K562 (cell line): Measurements from ENCODE around the gene DUOX2. TPM values are rescaled to one million over a fixed set of nuclear protein-coding genes. Genes with fewer than 3 reads are reported as not detected.

Experiments
- BRD4 ChIP-seq: fragments of 200-600 bp; sonication (generic); IDR thresholded peaks from 2 replicates; pipeline ENCODE4 v1.6.1; 2017; ENCODE audit warnings: inconsistent platforms
- CBX5 ChIP-seq: IDR thresholded peaks from 2 replicates; pipeline ENCODE4 v1.6.1; 2014; ENCODE audit warnings: low read depth, borderline replicate concordance
- FOXK1 ChIP-seq: sonication (generic); formaldehyde crosslinking; IDR thresholded peaks from 2 replicates; pipeline ENCODE4 v1.8.0; 2022; ENCODE audit warnings: missing genetic modification reagents, mild to moderate bottlenecking, borderline replicate concordance
- GATA2 ChIP-seq: sonication (generic); formaldehyde crosslinking; IDR thresholded peaks from 2 replicates; pipeline ENCODE4 v1.4.0; 2020; ENCODE audit warnings: mild to moderate bottlenecking, missing genetic modification reagents
- HDAC6 ChIP-seq: IDR thresholded peaks from 2 replicates; pipeline ENCODE4 v1.6.1; 2012; ENCODE audit warnings: low read depth, mild to moderate bottlenecking, control low read depth, inconsistent platforms, low read length, moderate library complexity
- HEY1 ChIP-seq: fragments of 250-450 bp; sonication (Bioruptor Pico); IDR thresholded peaks from 2 replicates; pipeline ENCODE4 v1.5.0; 2020; ENCODE audit warnings: mild to moderate bottlenecking, moderate library complexity, borderline replicate concordance
- KLF1 ChIP-seq: fragments of 450-650 bp; IDR thresholded peaks from 2 replicates; pipeline ENCODE4 v1.6.1; 2016; ENCODE audit warnings: missing genetic modification characterization, missing compliant biosample characterization
- MBD2 ChIP-seq: sonication (generic); IDR thresholded peaks from 2 replicates; pipeline ENCODE4 v1.6.1; 2016; ENCODE audit warnings: low read depth, borderline replicate concordance
- NRF1 ChIP-seq, 2 experiments: fragments of 450-650 bp; IDR thresholded peaks in 1 of 2; conservative IDR thresholded peaks in 1 of 2; 2 replicates each; pipeline ENCODE4 v1.6.1; 2014; ENCODE audit warnings: mild to moderate bottlenecking in 2 of 2
- POLR2H ChIP-seq: IDR thresholded peaks from 2 replicates; pipeline ENCODE4 v1.6.1; 2016; ENCODE audit warnings: missing genetic modification characterization, low read depth, mild to moderate bottlenecking, control low read depth, missing compliant biosample characterization, moderate library complexity
- RBM22 ChIP-seq: fragments of 200-400 bp; formaldehyde crosslinking; IDR thresholded peaks from 2 replicates; pipeline ENCODE4 v1.6.1; 2018; ENCODE audit warnings: low read length, low read depth; ENCODE audit not compliant: poor library complexity, severe bottlenecking
- SAFB2 ChIP-seq: fragments of 200-400 bp; formaldehyde crosslinking; IDR thresholded peaks from 2 replicates; pipeline ENCODE4 v1.6.1; 2018; ENCODE audit warnings: borderline replicate concordance, low read length, low read depth, moderate library complexity; ENCODE audit not compliant: severe bottlenecking
- SMAD4 ChIP-seq: fragments of 250-450 bp; sonication (Bioruptor Pico); conservative IDR thresholded peaks from 2 replicates; pipeline ENCODE4 v1.8.0; 2021; ENCODE audit warnings: inconsistent platforms, mild to moderate bottlenecking, moderate library complexity
- ZNF274 ChIP-seq: IDR thresholded peaks from 2 replicates; pipeline ENCODE4 v1.6.1; 2011; ENCODE audit warnings: low read depth, mild to moderate bottlenecking, low read length, moderate library complexity, borderline replicate concordance
- polyA plus RNA-seq, 8 experiments: library from polyadenylated mRNA; depleted of rRNA in 4 of 8; stranded (reverse) in 5 of 8; unstranded in 3 of 8; fragments of >200 nt; fragmentation: Nextera tagmentation in 2 of 8; fragmentation: Illumina TruSeq in 1 of 8; extraction: Ambion mirVana in 2 of 8; extraction: Trizol in 1 of 8; gene quantifications; 2 replicates each; pipeline versions ENCODE4 v1.2.1 to v1.2.3, GENCODE V29; 2011 to 2014; ENCODE audit warnings: inconsistent platforms in 1 of 8, missing spikeins in 1 of 8
- total RNA-seq, 7 experiments: library from RNA; depleted of rRNA in 6 of 7; stranded (reverse); fragments of >200 nt in 6 of 7; fragmentation: Illumina TruSeq in 2 of 7; extraction: Trizol in 2 of 7; gene quantifications; 2 replicates each; pipeline versions ENCODE4 v1.2.1 to v1.2.3, GENCODE V29; 2011 to 2021; ENCODE audit warnings: low replicate concordance in 1 of 7
- TF ChIP-seq, protein P1 (sequence below): fragments of 250-450 bp; sonication (Bioruptor Pico); IDR thresholded peaks from 2 replicates; pipeline ENCODE4 v1.4.0; 2020
- TF ChIP-seq, protein P2 (sequence below): sonication (generic); formaldehyde crosslinking; IDR thresholded peaks from 2 replicates; pipeline ENCODE4 v1.8.0; 2022; ENCODE audit warnings: missing genetic modification reagents, mild to moderate bottlenecking, borderline replicate concordance
- TF ChIP-seq, protein P3 (sequence below): IDR thresholded peaks from 2 replicates; pipeline ENCODE4 v1.6.1; 2014; ENCODE audit warnings: antibody characterized with exemption

DUOX2 gene
- total and polyA plus RNA-seq, 9 of the 15 experiments (the other 6 are each of a cell fraction or from before 2014, with no cell fraction given): 0.01 to 0.03 (median 0.02) TPM; not detected in 6

DNA sequence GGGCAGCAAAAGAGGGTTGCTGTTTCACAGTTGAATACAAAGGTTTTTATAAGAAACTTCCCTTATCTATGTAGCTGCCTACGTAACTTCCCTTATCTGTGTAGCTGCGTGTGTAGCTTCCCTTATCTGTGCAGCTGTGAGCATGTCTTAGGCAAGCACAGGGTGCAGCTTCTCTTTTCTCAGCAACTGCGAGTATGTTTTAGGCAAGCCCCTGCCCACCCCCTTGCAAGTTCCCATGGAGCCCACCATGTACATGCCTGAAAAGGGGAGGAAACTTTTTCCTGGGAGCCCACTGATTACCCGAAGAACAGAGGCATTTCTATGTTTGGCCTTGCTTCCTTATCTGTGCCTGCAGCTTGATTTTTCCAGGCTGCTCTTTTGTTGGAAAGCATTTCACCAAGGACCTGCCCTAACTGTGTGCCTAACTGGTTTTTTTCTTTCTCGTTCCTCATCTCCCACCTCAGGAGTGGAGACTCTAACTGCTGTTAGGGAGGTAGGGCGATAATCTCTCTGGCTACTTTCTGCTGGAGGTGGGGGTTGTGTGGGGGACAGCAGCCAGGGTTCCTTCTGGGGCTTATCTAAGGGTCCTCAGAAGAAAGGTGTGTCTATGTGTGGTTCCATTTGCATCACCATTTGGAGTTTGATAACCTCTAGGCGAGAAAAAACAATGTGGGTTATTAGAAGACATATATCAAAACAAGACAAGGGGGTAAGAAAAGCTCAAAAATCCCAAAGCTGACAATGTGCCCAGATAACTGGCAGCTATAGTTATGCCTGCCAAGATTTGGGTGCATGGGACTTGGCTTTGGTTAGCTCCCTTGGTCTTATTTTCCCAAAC lies 65.0 kb downstream of the DUOX2 start (continued):
- TF ChIP-seq HDAC6 (no peak), CBX5 (peak; percentile 16; the same call in 1 of the 2 replicates), SAFB2 (no peak), MBD2 (peak; percentile 64; the same call in 1 of the 2 replicates), NRF1 (conservative IDR thresholded peaks at IDR 0.05 in 1 of 2, IDR thresholded peaks at IDR 0.05 in 1 of 2) (peak; percentile 78 to 83), KLF1 (tag) (peak; percentile 67; the same call in 1 of the 2 replicates), HEY1 (CRISPR knock-in tag) (no peak), RBM22 (no peak), BRD4 (no peak), ZNF274 (peak; percentile 50; the same call in 1 of the 2 replicates), POLR2H (tag) (no peak), GATA2 (peak; percentile 94), FOXK1 (no peak), SMAD4 (peak; percentile 83; the same call in 1 of the 2 replicates)
- TF ChIP-seq, protein P1, sequence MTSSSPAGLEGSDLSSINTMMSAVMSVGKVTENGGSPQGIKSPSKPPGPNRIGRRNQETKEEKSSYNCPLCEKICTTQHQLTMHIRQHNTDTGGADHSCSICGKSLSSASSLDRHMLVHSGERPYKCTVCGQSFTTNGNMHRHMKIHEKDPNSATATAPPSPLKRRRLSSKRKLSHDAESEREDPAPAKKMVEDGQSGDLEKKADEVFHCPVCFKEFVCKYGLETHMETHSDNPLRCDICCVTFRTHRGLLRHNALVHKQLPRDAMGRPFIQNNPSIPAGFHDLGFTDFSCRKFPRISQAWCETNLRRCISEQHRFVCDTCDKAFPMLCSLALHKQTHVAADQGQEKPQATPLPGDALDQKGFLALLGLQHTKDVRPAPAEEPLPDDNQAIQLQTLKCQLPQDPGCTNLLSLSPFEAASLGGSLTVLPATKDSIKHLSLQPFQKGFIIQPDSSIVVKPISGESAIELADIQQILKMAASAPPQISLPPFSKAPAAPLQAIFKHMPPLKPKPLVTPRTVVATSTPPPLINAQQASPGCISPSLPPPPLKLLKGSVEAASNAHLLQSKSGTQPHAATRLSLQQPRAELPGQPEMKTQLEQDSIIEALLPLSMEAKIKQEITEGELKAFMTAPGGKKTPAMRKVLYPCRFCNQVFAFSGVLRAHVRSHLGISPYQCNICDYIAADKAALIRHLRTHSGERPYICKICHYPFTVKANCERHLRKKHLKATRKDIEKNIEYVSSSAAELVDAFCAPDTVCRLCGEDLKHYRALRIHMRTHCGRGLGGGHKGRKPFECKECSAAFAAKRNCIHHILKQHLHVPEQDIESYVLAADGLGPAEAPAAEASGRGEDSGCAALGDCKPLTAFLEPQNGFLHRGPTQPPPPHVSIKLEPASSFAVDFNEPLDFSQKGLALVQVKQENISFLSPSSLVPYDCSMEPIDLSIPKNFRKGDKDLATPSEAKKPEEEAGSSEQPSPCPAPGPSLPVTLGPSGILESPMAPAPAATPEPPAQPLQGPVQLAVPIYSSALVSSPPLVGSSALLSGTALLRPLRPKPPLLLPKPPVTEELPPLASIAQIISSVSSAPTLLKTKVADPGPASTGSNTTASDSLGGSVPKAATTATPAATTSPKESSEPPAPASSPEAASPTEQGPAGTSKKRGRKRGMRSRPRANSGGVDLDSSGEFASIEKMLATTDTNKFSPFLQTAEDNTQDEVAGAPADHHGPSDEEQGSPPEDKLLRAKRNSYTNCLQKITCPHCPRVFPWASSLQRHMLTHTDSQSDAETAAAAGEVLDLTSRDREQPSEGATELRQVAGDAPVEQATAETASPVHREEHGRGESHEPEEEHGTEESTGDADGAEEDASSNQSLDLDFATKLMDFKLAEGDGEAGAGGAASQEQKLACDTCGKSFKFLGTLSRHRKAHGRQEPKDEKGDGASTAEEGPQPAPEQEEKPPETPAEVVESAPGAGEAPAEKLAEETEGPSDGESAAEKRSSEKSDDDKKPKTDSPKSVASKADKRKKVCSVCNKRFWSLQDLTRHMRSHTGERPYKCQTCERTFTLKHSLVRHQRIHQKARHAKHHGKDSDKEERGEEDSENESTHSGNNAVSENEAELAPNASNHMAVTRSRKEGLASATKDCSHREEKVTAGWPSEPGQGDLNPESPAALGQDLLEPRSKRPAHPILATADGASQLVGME: no peak
- TF ChIP-seq, protein P2, sequence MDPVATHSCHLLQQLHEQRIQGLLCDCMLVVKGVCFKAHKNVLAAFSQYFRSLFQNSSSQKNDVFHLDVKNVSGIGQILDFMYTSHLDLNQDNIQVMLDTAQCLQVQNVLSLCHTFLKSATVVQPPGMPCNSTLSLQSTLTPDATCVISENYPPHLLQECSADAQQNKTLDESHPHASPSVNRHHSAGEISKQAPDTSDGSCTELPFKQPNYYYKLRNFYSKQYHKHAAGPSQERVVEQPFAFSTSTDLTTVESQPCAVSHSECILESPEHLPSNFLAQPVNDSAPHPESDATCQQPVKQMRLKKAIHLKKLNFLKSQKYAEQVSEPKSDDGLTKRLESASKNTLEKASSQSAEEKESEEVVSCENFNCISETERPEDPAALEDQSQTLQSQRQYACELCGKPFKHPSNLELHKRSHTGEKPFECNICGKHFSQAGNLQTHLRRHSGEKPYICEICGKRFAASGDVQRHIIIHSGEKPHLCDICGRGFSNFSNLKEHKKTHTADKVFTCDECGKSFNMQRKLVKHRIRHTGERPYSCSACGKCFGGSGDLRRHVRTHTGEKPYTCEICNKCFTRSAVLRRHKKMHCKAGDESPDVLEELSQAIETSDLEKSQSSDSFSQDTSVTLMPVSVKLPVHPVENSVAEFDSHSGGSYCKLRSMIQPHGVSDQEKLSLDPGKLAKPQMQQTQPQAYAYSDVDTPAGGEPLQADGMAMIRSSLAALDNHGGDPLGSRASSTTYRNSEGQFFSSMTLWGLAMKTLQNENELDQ (CRISPR knock-in tag): no peak; the same call in 1 of the 2 replicates
- TF ChIP-seq, protein P3, sequence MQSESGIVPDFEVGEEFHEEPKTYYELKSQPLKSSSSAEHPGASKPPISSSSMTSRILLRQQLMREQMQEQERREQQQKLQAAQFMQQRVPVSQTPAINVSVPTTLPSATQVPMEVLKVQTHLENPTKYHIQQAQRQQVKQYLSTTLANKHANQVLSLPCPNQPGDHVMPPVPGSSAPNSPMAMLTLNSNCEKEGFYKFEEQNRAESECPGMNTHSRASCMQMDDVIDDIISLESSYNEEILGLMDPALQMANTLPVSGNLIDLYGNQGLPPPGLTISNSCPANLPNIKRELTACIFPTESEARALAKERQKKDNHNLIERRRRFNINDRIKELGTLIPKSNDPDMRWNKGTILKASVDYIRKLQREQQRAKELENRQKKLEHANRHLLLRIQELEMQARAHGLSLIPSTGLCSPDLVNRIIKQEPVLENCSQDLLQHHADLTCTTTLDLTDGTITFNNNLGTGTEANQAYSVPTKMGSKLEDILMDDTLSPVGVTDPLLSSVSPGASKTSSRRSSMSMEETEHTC: no peak
